DMS114 treated with DMSO at 0.1 percent for 48 hours (cell line): Measurements from ENCODE around the gene ABCB9.
"Not testable (repeated sequence)": the region's sequence is repeated elsewhere in the genome, so short reads cannot be mapped to it uniquely, and the experiment has no call there.

Experiments used
- DNase-seq: peaks from one replicate; lab custom pipeline; 2025; ENCODE audit not compliant: unreplicated experiment; lab: John Stamatoyannopoulos, UW

The ABCB9 gene

GRCh38 chr12:122903693-122904034, 62.6 kb downstream of the ABCB9 start:
- DNase-seq: no peak

GRCh38 chr12:122902854-122903692, 63.2 kb downstream of the ABCB9 start:
- DNase-seq: no peak

- DNase-seq: no peak
Observed at GRCh38 chr12:122899887-122900286, 66.4 kb downstream of the ABCB9 start.

GRCh38 chr12:122896662-122897061, 69.6 kb downstream of the ABCB9 start:
- no peak for DNase-seq

GRCh38 chr12:122895704-122896636, 70.3 kb downstream of the ABCB9 start, which contains the start of gene VPS37B:
VPS37B (minus strand) TSS chr12:122896124; CDS start chr12:122896062, 62 bp downstream.
- DNase-seq: peak; percentile 64

- DNase-seq: no peak
Observed at GRCh38 chr12:122895320-122895703, 71.0 kb downstream of the ABCB9 start.

GRCh38 chr12:122894193-122895121, 71.8 kb downstream of the ABCB9 start:
- no peak for DNase-seq

- no peak for DNase-seq
Observed at GRCh38 chr12:122893208-122894153, 72.8 kb downstream of the ABCB9 start.

- DNase-seq: not testable (repeated sequence)
Observed at GRCh38 chr12:122892724-122893123, 73.5 kb downstream of the ABCB9 start.

- no peak for DNase-seq
Observed at GRCh38 chr12:122891661-122892525, 74.4 kb downstream of the ABCB9 start.

- no peak for DNase-seq
Observed at GRCh38 chr12:122889761-122890520, 76.3 kb downstream of the ABCB9 start.

GRCh38 chr12:122888232-122888752, 78.0 kb downstream of the ABCB9 start:
- no peak for DNase-seq

- DNase-seq: no peak
Observed at GRCh38 chr12:122887819-122888212, 78.4 kb downstream of the ABCB9 start.

- no peak for DNase-seq
Observed at GRCh38 chr12:122886851-122887818, 79.1 kb downstream of the ABCB9 start.

GRCh38 chr12:122886161-122886560, 80.1 kb downstream of the ABCB9 start:
- no peak for DNase-seq

- no peak for DNase-seq
Observed at GRCh38 chr12:122884860-122885259, 81.4 kb downstream of the ABCB9 start.
